HEK293 (cell line): ENCODE results near the gene HSF2.

Source experiments
- CTCF ChIP-seq: fragments of 450-650 bp; formaldehyde crosslinking; IDR thresholded peaks from 2 replicates; pipeline ENCODE4 v1.5.1; 2016; ENCODE audit warnings: missing biosample characterization, missing genetic modification characterization
- GLIS2 ChIP-seq: fragments of 450-650 bp; formaldehyde crosslinking; IDR thresholded peaks from 2 replicates; pipeline ENCODE4 v1.5.1; 2016; ENCODE audit warnings: missing biosample characterization, missing genetic modification characterization
- KLF1 ChIP-seq: fragments of 450-650 bp; formaldehyde crosslinking; IDR thresholded peaks from 2 replicates; pipeline ENCODE4 v1.5.1; 2016; ENCODE audit warnings: missing biosample characterization, missing genetic modification characterization
- PBX3 ChIP-seq: sonication (generic); formaldehyde crosslinking; IDR thresholded peaks from 2 replicates; pipeline ENCODE4 v1.8.1; 2022; ENCODE audit warnings: mild to moderate bottlenecking, moderate library complexity, missing genetic modification reagents
- REST ChIP-seq: fragments of 450-650 bp; formaldehyde crosslinking; IDR thresholded peaks from 2 replicates; pipeline ENCODE4 v1.5.1; 2016; ENCODE audit warnings: missing biosample characterization, missing genetic modification characterization
- SP2 ChIP-seq: fragments of 450-650 bp; formaldehyde crosslinking; IDR thresholded peaks from 2 replicates; pipeline ENCODE4 v1.5.1; 2016; ENCODE audit warnings: missing biosample characterization, missing genetic modification characterization
- TSHZ1 ChIP-seq: fragments of 450-650 bp; formaldehyde crosslinking; IDR thresholded peaks from 2 replicates; pipeline ENCODE4 v1.5.1; 2016; ENCODE audit warnings: missing biosample characterization, missing genetic modification characterization, borderline replicate concordance
- YY2 ChIP-seq: fragments of 450-650 bp; formaldehyde crosslinking; IDR thresholded peaks from 2 replicates; pipeline ENCODE4 v1.5.1; 2016; ENCODE audit warnings: missing biosample characterization, missing genetic modification characterization
- ZNF140 ChIP-seq: fragments of 450-650 bp; formaldehyde crosslinking; IDR thresholded peaks from 2 replicates; pipeline ENCODE4 v1.5.1; 2016; ENCODE audit warnings: missing biosample characterization, missing genetic modification characterization
- ZNF335 ChIP-seq: fragments of 450-650 bp; formaldehyde crosslinking; conservative IDR thresholded peaks from 2 replicates; pipeline ENCODE4 v1.5.1; 2016; ENCODE audit warnings: missing biosample characterization, missing genetic modification characterization
- ZNF701 ChIP-seq: fragments of 450-650 bp; formaldehyde crosslinking; IDR thresholded peaks from 2 replicates; pipeline ENCODE4 v1.5.1; 2016; ENCODE audit warnings: missing biosample characterization, missing genetic modification characterization
- ZNF777 ChIP-seq: fragments of 450-650 bp; formaldehyde crosslinking; IDR thresholded peaks from 2 replicates; pipeline ENCODE4 v1.5.1; 2017; ENCODE audit warnings: missing biosample characterization, missing genetic modification characterization, borderline replicate concordance

DNA sequence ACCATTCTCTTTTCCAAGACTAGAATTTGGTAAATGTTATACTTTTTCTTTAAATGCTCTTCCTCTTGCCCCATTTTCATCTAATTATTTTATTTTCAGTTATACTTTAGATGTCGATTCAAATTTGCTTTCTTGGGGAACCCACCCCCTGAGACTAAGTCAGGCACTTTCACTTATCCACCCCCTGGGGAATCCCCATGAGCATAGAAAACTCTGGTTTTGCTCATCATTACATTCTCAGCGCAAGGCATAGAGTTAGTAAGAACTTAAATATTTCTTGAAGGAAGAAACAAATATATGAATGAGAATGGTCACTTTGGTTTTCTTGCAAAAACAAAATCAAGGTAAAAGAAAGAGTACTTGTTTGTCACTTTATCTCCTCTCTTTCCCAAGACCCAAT is 25.1 kb upstream of the HSF2 start:
- TF ChIP-seq YY2 (tag by site-specific recombination) (no peak), ZNF701 (tag by site-specific recombination) (no peak), GLIS2 (no peak), CTCF (tag by site-specific recombination) (no peak), KLF1 (no peak), ZNF335 (tag by site-specific recombination) (no peak), SP2 (no peak), REST (no peak), PBX3 (CRISPR knock-in tag) (no peak), ZNF140 (tag by site-specific recombination) (no peak), ZNF777 (tag by site-specific recombination) (no peak), TSHZ1 (tag by site-specific recombination) (no peak)
